Cardiac muscle cell (in vitro differentiated cells and primary cell): ENCODE data around the gene RNFT2. TPM values are rescaled to one million over a fixed set of nuclear protein-coding genes. Genes with fewer than 3 reads are reported as not detected.

Source experiments
- DNase-seq, 2 donors: peaks; one replicate each; pipeline versions ENCODE4 v3.0.0 to v3.0.0-alpha.2; 2010 to 2017; ENCODE audit warnings: low read depth in 1 of 2, low spot score in 1 of 2
- H3K27ac ChIP-seq: fragments of 200-600 bp; sonication (generic); 2 replicates; pipeline ENCODE4 v1.5.1; 2016
- H3K27me3 ChIP-seq: fragments of 200-600 bp; sonication (generic); 2 replicates; pipeline ENCODE4 v1.6.0; 2016; ENCODE audit warnings: control low read depth
- H3K36me3 ChIP-seq: fragments of 200-600 bp; sonication (generic); 2 replicates; pipeline ENCODE4 v1.5.1; 2016; ENCODE audit warnings: control low read depth
- H3K4me1 ChIP-seq: fragments of 200-600 bp; sonication (generic); 2 replicates; pipeline ENCODE4 v1.8.1; 2017; ENCODE audit warnings: low read depth, mild to moderate bottlenecking, mixed run types
- H3K4me3 ChIP-seq: fragments of 200-600 bp; sonication (generic); 2 replicates; pipeline ENCODE4 v1.5.1; 2016; ENCODE audit warnings: mild to moderate bottlenecking
- H3K9me3 ChIP-seq: fragments of 200-600 bp; sonication (generic); 2 replicates; pipeline ENCODE4 v1.5.1; 2017; ENCODE audit warnings: low read depth, mild to moderate bottlenecking, control low read depth
- CTCF ChIP-seq: IDR thresholded peaks from 2 replicates; pipeline ENCODE4 v1.5.1; 2012; ENCODE audit warnings: low read depth, mild to moderate bottlenecking, low read length
- polyA plus RNA-seq: library from polyadenylated mRNA; unstranded; fragments of >200 nt; fragmentation: Nextera tagmentation; extraction: Ambion mirVana; gene quantifications from 2 replicates; pipeline ENCODE4 v1.2.1, GENCODE V29; 2016
- total RNA-seq: library from RNA; depleted of rRNA; stranded (reverse); fragments of >200 nt; gene quantifications from 2 replicates; pipeline ENCODE4 v1.2.3, GENCODE V29; 2016

Gene RNFT2
- total and polyA plus RNA-seq, 2 experiments from 2014 or later, result 11.0 to 19.1 TPM

GRCh38 chr12:116852303-116852702 lies 114.2 kb downstream of the RNFT2 start:
- no peak for TF ChIP-seq CTCF
- H3K27me3 ChIP-seq, result no peaks in the 10 kb centered on the region
- H3K4me1 ChIP-seq, result no peaks in the 10 kb centered on the region
- no peaks in the 10 kb centered on the region for H3K9me3 ChIP-seq
- no peak overlapping the region for H3K27ac ChIP-seq
- no peaks in the 10 kb centered on the region for H3K36me3 ChIP-seq
- DNase-seq, result no peak
- no peak overlapping the region for H3K4me3 ChIP-seq

GRCh38 chr12:116853507-116853906 lies 115.4 kb downstream of the RNFT2 start:
- Histone ChIP-seq H3K36me3 (no peaks in the 10 kb centered on the region), H3K9me3 (no peaks in the 10 kb centered on the region), H3K27me3 (no peaks in the 10 kb centered on the region), H3K27ac (no peak overlapping the region), H3K4me3 (no peak overlapping the region), H3K4me1 (no peaks in the 10 kb centered on the region)
- no peak for TF ChIP-seq CTCF
- DNase-seq, result no peak

- DNase-seq, result no peak
- no peak for TF ChIP-seq CTCF
- H3K27me3 ChIP-seq, result no peaks in the 10 kb centered on the region
- no peaks in the 10 kb centered on the region for H3K4me1 ChIP-seq
- H3K36me3 ChIP-seq, result no peaks in the 10 kb centered on the region
- no peak overlapping the region for H3K27ac ChIP-seq
- H3K4me3 ChIP-seq, result no peak overlapping the region
- no peaks in the 10 kb centered on the region for H3K9me3 ChIP-seq
These were observed 117.8 kb downstream of the RNFT2 start for GRCh38 chr12:116855744-116856470.

GRCh38 chr12:116856729-116857128 lies 118.6 kb downstream of the RNFT2 start:
- H3K27me3 ChIP-seq, result no peaks in the 10 kb centered on the region
- H3K36me3 ChIP-seq, result no peaks in the 10 kb centered on the region
- no peak overlapping the region for H3K4me3 ChIP-seq
- no peaks in the 10 kb centered on the region for H3K4me1 ChIP-seq
- H3K27ac ChIP-seq, result no peak overlapping the region
- no peak for DNase-seq
- H3K9me3 ChIP-seq, result no peaks in the 10 kb centered on the region
- TF ChIP-seq CTCF, result no peak

GRCh38 chr12:116859079-116859478 lies 121.0 kb downstream of the RNFT2 start:
- H3K27ac ChIP-seq, result no peak overlapping the region
- TF ChIP-seq CTCF, result no peak
- no peaks in the 10 kb centered on the region for H3K4me1 ChIP-seq
- H3K27me3 ChIP-seq, result no peaks in the 10 kb centered on the region
- no peak overlapping the region for H3K4me3 ChIP-seq
- no peaks in the 10 kb centered on the region for H3K9me3 ChIP-seq
- H3K36me3 ChIP-seq, result no peaks in the 10 kb centered on the region
- no peak for DNase-seq
